ENCODE data around the gene OPRL1. TPM values are rescaled to one million over a fixed set of nuclear protein-coding genes. Genes with fewer than 3 reads are reported as not detected.

Gene OPRL1
- total and polyA plus RNA-seq, 2 donors (not counting 1 experiment from before 2014, with no cell fraction given), result 3.5 to 6.2 TPM

- no peak overlapping the region for H3K27ac ChIP-seq (ENCODE audit: low read length in 2 of 2)
- no peaks in the 10 kb centered on the region for H3K4me1 ChIP-seq (ENCODE audit: control insufficient read depth in 2 of 2, insufficient read depth in 2 of 2, low read length in 2 of 2)
- ATAC-seq (ENCODE audit: low read depth), result no peak
- H3K9ac ChIP-seq (ENCODE audit: low read length), result no peak overlapping the region
- no peak overlapping the region for H2AFZ ChIP-seq (ENCODE audit: insufficient read depth, low read depth, low read length, poor library complexity, severe bottlenecking)
- H3K79me2 ChIP-seq (ENCODE audit: control insufficient read depth, insufficient read depth, low read length), result no peaks in the 10 kb centered on the region
- Mint-ChIP-seq H3K27me3 (peaks cover 12% of the 10 kb centered on the region), H3K4me1 (no peaks in the 10 kb centered on the region), H3K4me3 (no peak overlapping the region), H3K27ac (no peak overlapping the region), H3K9me3 (ENCODE audit: insufficient read depth) (no peaks in the 10 kb centered on the region)
- intact Hi-C loops (cut with micrococcal nuclease), result no loop called here
- H3K4me2 ChIP-seq (replicated peaks; ENCODE audit: low read depth, low read length, poor library complexity, severe bottlenecking), result no peak overlapping the region
- no peaks in the 10 kb centered on the region for H3K36me3 ChIP-seq (replicated peaks in 1 of 2; ENCODE audit: control extremely low read depth in 1 of 2, control insufficient read depth in 1 of 2, extremely low read depth in 1 of 2, insufficient read depth in 2 of 2, low read length in 1 of 2)
- DNase-seq, result no peak
- TF ChIP-seq EZH2 (IDR thresholded peaks at IDR 0.05; ENCODE audit: borderline replicate concordance, insufficient read depth, low read depth, low read length, poor library complexity, severe bottlenecking) (no peak), CTCF (IDR thresholded peaks at IDR 0.05) (no peak)
- H4K20me1 ChIP-seq (ENCODE audit: control insufficient read depth, insufficient read depth, low read length, poor library complexity, severe bottlenecking), result no peaks in the 10 kb centered on the region
- ChIA-PET POLR2A (no interaction called here), CTCF (no interaction called here)
- peaks cover 0 to 6% (median 2%) of the 10 kb centered on the region in 4 experiments for H3K27me3 ChIP-seq (replicated peaks in 1 of 4; ENCODE audit: control extremely low read depth in 1 of 4, control insufficient read depth in 3 of 4, insufficient read depth in 4 of 4, low read length in 3 of 4)
- H3K9me3 ChIP-seq (ENCODE audit: control extremely low read depth in 1 of 3, control insufficient read depth in 2 of 3, insufficient read depth in 1 of 3, low read length in 2 of 3), result no peaks in the 10 kb centered on the region
- no peak overlapping the region for H3K4me3 ChIP-seq (ENCODE audit: control extremely low read depth in 1 of 5, extremely low read depth in 1 of 5, insufficient read depth in 1 of 5, low read depth in 2 of 5, low read length in 4 of 5)
- 87% methylated on average over 10 of the region's 11 CpGs for WGBS (ENCODE audit: insufficient coverage)
Observed at GRCh38 chr20:64129146-64129782, 49.4 kb downstream of the OPRL1 start.

GRCh38 chr20:64130271-64130670 is 50.4 kb downstream of the OPRL1 start:
- WGBS (ENCODE audit: insufficient coverage), result 74% methylated on average over 5 of the region's 5 CpGs
- H3K9me3 Mint-ChIP-seq (ENCODE audit: insufficient read depth), result no peaks in the 10 kb centered on the region
- CTCF ChIA-PET, result no interaction called here

More at GRCh38 chr20:64130271-64130670, 50.4 kb downstream of the OPRL1 start:
- ATAC-seq (ENCODE audit: low read depth) (no peak), DNase-seq (no peak)
- peaks cover 0 to 6% (median 1%) of the 10 kb centered on the region in 4 experiments for H3K27me3 ChIP-seq (replicated peaks in 1 of 4; ENCODE audit: control extremely low read depth in 1 of 4, control insufficient read depth in 3 of 4, insufficient read depth in 4 of 4, low read length in 3 of 4)
- H3K27ac Mint-ChIP-seq, result no peak overlapping the region
- peaks cover 12% of the 10 kb centered on the region for H3K27me3 Mint-ChIP-seq
- no peak overlapping the region for H3K4me3 Mint-ChIP-seq
- POLR2A ChIA-PET, result no interaction called here
- no peaks in the 10 kb centered on the region for H4K20me1 ChIP-seq (ENCODE audit: control insufficient read depth, insufficient read depth, low read length, poor library complexity, severe bottlenecking)
- no peak overlapping the region for H2AFZ ChIP-seq (ENCODE audit: insufficient read depth, low read depth, low read length, poor library complexity, severe bottlenecking)
- no peak overlapping the region for H3K9ac ChIP-seq (ENCODE audit: low read length)
- H3K79me2 ChIP-seq (ENCODE audit: control insufficient read depth, insufficient read depth, low read length), result no peaks in the 10 kb centered on the region
- no peaks in the 10 kb centered on the region for H3K36me3 ChIP-seq (replicated peaks in 1 of 2; ENCODE audit: control extremely low read depth in 1 of 2, control insufficient read depth in 1 of 2, extremely low read depth in 1 of 2, insufficient read depth in 2 of 2, low read length in 1 of 2)
- H3K4me1 ChIP-seq (ENCODE audit: control insufficient read depth in 2 of 2, insufficient read depth in 2 of 2, low read length in 2 of 2), result no peaks in the 10 kb centered on the region
- no peaks in the 10 kb centered on the region for H3K9me3 ChIP-seq (ENCODE audit: control extremely low read depth in 1 of 3, control insufficient read depth in 2 of 3, insufficient read depth in 1 of 3, low read length in 2 of 3)
- H3K4me3 ChIP-seq (ENCODE audit: control extremely low read depth in 1 of 5, extremely low read depth in 1 of 5, insufficient read depth in 1 of 5, low read depth in 2 of 5, low read length in 4 of 5), result no peak overlapping the region
- H3K4me1 Mint-ChIP-seq, result no peaks in the 10 kb centered on the region
- H3K4me2 ChIP-seq (replicated peaks; ENCODE audit: low read depth, low read length, poor library complexity, severe bottlenecking), result no peak overlapping the region
- no peak overlapping the region for H3K27ac ChIP-seq (ENCODE audit: low read length in 2 of 2)
- intact Hi-C loops (cut with micrococcal nuclease), result no loop called here
- TF ChIP-seq EZH2 (IDR thresholded peaks at IDR 0.05; ENCODE audit: borderline replicate concordance, insufficient read depth, low read depth, low read length, poor library complexity, severe bottlenecking) (no peak), CTCF (IDR thresholded peaks at IDR 0.05) (no peak)

Measured in B cell (primary cell).